Adipose tissue (tissue), 3 donors: ENCODE measurements around the gene PPFIA2. TPM values are rescaled to one million over a fixed set of nuclear protein-coding genes. Genes with fewer than 3 reads are reported as not detected.

Experiments
- H3K27ac ChIP-seq: one replicate; pipeline ENCODE4 v1.5.1; 2013; ENCODE audit warnings: low read depth, low read length
- WGBS, 3 donors: extraction: QIAGEN DNeasy Blood & Tissue Kit; methylation state at CpG; one replicate each; pipeline ENCODE4 v1.1.7; 2013; 5-methylcytosine and 5-hydroxymethylcytosine counted together
- polyA plus RNA-seq, 3 donors: library from polyadenylated mRNA; stranded (reverse); fragments of 200-250 nt; gene quantifications; one replicate each; pipeline ENCODE4 v1.2.3, GENCODE V29; 2013
- donor health status: healthy with polysubstance abuse.
- donor health status: Bipolar disorder and iron deficiency.
- donor health status: healthy.

The PPFIA2 gene
- polyA plus RNA-seq, 3 donors, result 0.02 to 0.27 (median 0.22) TPM

GRCh38 chr12:81401241-81401640, 357.9 kb downstream of the PPFIA2 start:
- 82 to 89% (median 88%) methylated on average over 2 of the region's 2 CpGs for WGBS, 3 donors

DNA sequence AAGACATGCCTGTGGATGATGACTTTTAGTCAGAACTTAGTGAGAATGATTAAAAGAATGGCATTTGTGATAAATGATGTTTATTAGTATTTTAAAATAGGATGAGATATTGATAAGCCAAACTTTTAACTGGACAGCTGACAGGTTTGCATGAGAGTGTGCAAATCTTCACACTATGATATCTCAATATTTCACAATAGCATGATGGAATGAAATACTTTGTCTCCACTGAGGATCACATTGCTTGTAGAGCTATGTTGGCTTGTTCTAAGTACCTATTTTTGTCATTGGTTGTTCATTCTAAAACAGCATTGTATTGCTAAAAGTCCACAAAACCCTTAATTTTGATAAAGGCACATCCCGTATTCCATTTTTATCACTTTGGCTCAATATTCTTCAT, 359.1 kb downstream of the PPFIA2 start:
- 87 to 95% (median 90%) methylated on average over 1 of the region's 1 CpG for WGBS, 3 donors
- H3K27ac ChIP-seq, result no peak overlapping the region

More at GRCh38 chr12:81401241-81401640, 357.9 kb downstream of the PPFIA2 start:
- H3K27ac ChIP-seq, result no peak overlapping the region

- WGBS, 3 donors, result 54 to 65% (median 63%) methylated on average over 3 of the region's 3 CpGs
- no peak overlapping the region for H3K27ac ChIP-seq
Measured at GRCh38 chr12:81395431-81395830, 363.7 kb downstream of the PPFIA2 start.

GRCh38 chr12:81389550-81390099, 369.5 kb downstream of the PPFIA2 start:
- 84 to 88% (median 87%) methylated on average over 7 of the region's 7 CpGs for WGBS, 3 donors
- H3K27ac ChIP-seq, result no peak overlapping the region

DNA sequence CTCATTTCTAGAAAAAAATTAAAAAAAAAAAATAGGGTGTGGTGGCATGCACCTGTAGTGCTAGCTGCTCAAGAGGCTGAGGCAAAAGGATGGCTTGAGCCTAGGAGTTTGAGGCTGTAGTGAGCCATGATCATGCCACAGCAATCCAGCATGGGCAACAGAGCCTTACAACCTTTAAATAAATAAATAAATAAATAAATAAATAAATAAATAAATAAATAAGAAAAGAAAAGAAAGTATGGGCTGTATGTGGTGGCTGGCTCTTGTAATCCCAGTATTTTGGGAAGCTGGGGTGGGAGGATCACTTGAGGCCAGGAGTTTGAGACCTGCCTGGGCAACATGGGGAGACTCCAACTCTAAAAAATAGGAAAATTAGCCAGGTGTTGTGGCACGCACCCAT, 373.0 kb downstream of the PPFIA2 start:
- H3K27ac ChIP-seq, result no peak overlapping the region
- WGBS, 3 donors, result 90 to 96% (median 92%) methylated on average over 1 of the region's 1 CpG

DNA sequence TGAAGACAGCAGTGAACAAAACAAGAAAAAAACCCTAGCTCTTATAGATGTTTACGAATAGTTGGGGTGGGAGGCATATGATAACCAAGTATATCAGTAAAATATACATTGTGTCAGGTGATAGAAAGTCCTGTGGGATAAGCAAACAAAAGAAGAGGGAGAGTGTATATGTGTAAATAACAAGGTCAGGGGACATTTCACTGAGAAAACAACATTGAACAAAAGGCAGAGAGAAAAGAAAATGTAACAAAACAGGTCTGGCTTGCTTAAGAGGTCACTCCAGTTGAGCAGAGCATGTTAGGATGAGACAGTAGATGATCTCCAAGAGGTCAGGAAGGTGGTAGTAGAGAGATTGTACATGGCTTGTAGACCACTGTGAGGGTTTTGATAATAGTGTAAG, 377.2 kb downstream of the PPFIA2 start:
- WGBS, 3 donors, result 47 to 84% (median 82%) methylated on average over 1 of the region's 1 CpG
- no peak overlapping the region for H3K27ac ChIP-seq

DNA sequence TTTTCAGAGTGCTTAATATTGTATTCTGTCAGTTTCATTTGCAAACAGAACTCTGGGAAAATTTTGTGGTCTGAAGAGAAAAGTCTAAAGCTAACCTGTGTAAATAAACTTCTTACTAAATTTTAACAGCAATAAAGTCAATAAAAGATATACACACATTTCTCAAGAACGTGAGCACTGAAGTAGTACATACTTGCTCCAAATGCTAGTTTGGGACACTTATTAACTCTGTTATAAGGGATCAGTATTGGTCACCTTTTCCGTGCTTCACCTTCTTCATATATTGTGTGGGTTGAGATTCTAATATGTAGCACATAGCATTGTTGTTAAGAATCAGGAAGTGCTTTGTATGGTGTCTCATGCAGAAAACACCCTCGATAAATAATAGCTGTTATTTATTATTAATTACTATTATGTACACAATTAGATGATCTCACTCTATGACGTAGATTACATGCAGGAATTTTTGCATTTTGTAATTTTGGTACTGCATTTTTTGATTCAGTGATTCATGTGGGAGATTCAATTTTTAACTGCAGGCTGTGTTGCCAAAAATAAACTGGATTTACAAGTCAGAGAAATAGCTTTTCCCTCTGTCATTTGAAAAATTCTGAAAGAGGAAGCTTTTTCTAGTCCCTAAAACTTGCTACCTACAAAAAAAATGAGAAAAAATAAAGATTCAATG, 380.4 kb downstream of the PPFIA2 start:
- WGBS, 3 donors, result 33 to 69% (median 65%) methylated on average over 4 of the region's 4 CpGs
- no peak overlapping the region for H3K27ac ChIP-seq

DNA sequence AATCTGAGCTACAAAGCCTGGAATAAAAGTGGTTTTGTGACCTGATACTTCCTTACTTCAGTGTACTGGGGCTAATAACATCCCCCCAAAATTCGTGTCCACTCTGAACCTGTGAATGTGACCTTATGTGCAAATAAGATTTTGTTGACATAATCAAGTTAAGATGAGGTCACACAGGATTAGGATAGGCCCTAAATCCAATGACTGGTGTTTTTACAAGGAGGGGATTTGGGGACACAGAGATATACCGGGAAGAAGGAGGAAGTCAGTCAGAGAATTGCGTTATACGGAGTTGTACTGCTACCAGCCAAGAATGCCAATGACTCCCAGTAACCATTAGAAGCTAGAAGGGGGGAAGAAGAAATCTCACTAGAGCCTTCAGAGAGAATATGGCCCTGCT, 381.4 kb downstream of the PPFIA2 start:
- WGBS, 3 donors, result 62 to 84% (median 70%) methylated on average over 4 of the region's 4 CpGs
- H3K27ac ChIP-seq, result no peak overlapping the region

GRCh38 chr12:81375969-81376368, 383.2 kb downstream of the PPFIA2 start:
- 68 to 85% (median 79%) methylated on average over 3 of the region's 3 CpGs for WGBS, 3 donors
- H3K27ac ChIP-seq, result no peak overlapping the region

DNA sequence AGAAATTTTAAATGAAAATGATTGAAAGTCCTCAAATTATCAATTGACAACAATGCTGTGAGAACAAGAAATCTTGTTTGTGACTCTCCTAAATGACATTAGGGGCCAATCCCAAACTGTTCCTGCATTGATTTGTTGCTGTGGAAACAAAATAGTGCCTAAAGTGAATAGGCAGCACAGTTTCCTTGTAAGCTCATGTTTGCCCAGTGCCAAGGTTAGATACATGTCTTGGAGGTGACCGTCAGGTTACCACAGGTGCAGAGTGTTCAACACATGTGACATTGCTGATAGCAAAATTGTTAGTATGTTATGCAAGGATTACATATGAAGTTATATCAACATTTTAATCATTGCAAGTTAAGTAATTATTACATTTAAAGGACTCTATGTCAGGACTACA, 388.7 kb downstream of the PPFIA2 start:
- no peak overlapping the region for H3K27ac ChIP-seq
- WGBS, 3 donors, result 48 to 88% (median 85%) methylated on average over 1 of the region's 1 CpG

GRCh38 chr12:81369175-81369574, 390.0 kb downstream of the PPFIA2 start:
- no peak overlapping the region for H3K27ac ChIP-seq

GRCh38 chr12:81365284-81365683, 393.9 kb downstream of the PPFIA2 start:
- H3K27ac ChIP-seq, result no peak overlapping the region
- 49 to 58% (median 53%) methylated on average over 2 of the region's 2 CpGs for WGBS, 3 donors

- no peak overlapping the region for H3K27ac ChIP-seq
Measured at GRCh38 chr12:81360916-81361315, 398.2 kb downstream of the PPFIA2 start.

GRCh38 chr12:81359736-81360135, 399.4 kb downstream of the PPFIA2 start:
- H3K27ac ChIP-seq, result no peak overlapping the region

- WGBS, 3 donors, result 75 to 85% (median 78%) methylated on average over 5 of the region's 5 CpGs
- no peak overlapping the region for H3K27ac ChIP-seq
Measured at GRCh38 chr12:81354327-81354932, 404.7 kb downstream of the PPFIA2 start.

DNA sequence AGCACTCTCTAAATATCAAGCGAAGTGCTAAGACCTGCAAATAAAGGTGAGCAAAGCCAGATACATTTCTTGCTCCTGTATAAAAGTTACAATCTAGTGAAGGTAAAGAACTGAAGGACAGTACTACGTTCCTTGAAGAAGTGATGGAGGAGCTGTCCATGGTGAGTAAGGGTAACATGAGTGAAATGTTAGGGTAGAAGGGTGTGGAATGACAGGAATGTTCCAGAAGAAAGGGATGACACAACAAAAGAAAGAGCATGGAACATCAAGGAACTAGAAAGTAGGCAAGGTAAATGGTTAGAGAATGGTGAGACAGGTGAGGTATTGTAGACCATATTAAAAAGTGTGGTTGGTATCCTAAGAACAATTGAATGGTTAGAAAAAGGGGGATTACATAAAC, 408.8 kb downstream of the PPFIA2 start:
- 59 to 73% (median 71%) methylated on average over 2 of the region's 2 CpGs for WGBS, 3 donors
- no peak overlapping the region for H3K27ac ChIP-seq

GRCh38 chr12:81347404-81347803, 411.7 kb downstream of the PPFIA2 start:
- 77 to 86% (median 84%) methylated on average over 5 of the region's 5 CpGs for whole genome bisulfite sequencing, 3 donors
- no peak overlapping the region for H3K27ac ChIP-seq

DNA sequence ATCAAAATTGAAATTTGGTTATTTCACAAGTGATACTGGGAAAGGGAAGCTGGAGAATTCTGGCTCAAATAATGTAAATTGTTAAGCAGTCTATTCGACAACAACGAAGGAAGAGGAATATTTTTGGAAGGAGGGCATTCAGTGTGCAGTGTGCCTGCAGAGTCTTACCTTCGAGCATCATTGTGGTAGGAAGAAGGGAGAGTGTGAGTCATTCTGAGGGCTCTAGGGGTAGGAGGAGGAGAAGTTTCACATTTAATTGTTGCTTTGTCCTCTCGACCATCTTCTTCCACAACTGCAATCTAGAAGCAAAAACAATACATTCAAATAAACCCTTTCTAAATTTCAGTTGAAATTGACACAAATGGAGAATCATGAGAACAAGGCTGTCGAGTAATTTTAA, 418.2 kb downstream of the PPFIA2 start:
- WGBS, 3 donors, result 68 to 72% (median 71%) methylated on average over 5 of the region's 5 CpGs

GRCh38 chr12:81339071-81339470, 420.1 kb downstream of the PPFIA2 start:
- H3K27ac ChIP-seq, result no peak overlapping the region
- 60 to 65% (median 61%) methylated on average over 4 of the region's 4 CpGs for WGBS, 3 donors

More for the DNA sequence above, 418.2 kb downstream of the PPFIA2 start:
- no peak overlapping the region for H3K27ac ChIP-seq

DNA sequence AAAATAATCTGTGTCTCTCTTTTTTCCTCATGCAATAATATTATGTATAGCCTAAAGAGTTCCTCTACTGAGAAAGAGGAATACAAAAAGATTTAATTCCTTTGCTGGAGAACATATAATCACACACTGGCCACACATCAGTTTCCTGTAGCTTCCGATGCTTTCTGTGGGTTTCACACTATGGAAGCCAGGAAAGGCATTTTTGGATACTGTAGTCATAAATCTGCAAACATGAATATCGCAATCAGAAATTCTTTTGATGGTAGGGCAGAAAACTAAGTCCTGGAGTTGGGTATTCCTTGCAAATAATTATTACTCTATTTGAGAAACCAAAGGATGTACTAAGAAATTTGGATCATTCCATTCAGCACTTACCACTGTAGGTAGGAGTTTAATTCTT, 421.3 kb downstream of the PPFIA2 start:
- 79 to 84% (median 82%) methylated on average over 2 of the region's 2 CpGs for WGBS, 3 donors
- no peak overlapping the region for H3K27ac ChIP-seq
